SU-DHL-6 (cell line): ENCODE results near the gene MEIS3.
"Not testable (repeated sequence)": the region's sequence is repeated elsewhere in the genome, so short reads cannot be mapped to it uniquely, and the experiment has no call there.

Source experiments
- H2AFZ ChIP-seq: fragments of 200-600 bp; sonication (generic); 2 replicates; pipeline ENCODE4 v1.6.1; 2014; ENCODE audit warnings: low read depth, mild to moderate bottlenecking, moderate library complexity, mixed read lengths, antibody characterized with exemption, low read length; ENCODE audit not compliant: severe bottlenecking
- H3F3A ChIP-seq: fragments of 200-600 bp; shearing (Covaris generic); 2 replicates; pipeline ENCODE4 v1.6.0; 2016; ENCODE audit warnings: antibody characterized with exemption, mild to moderate bottlenecking; ENCODE audit not compliant: insufficient read depth
- H3K27ac ChIP-seq: fragments of 200-600 bp; sonication (generic); 2 replicates; pipeline ENCODE4 v1.5.1; 2016; ENCODE audit warnings: low read depth, mild to moderate bottlenecking, low read length, moderate library complexity, mixed read lengths
- H3K27me3 ChIP-seq: fragments of 200-600 bp; sonication (generic), shearing (Covaris generic); 2 replicates; pipeline ENCODE4 v1.6.0; 2014; ENCODE audit warnings: mild to moderate bottlenecking, low read length
- H3K36me3 ChIP-seq: fragments of 200-600 bp; sonication (generic); 2 replicates; pipeline ENCODE4 v1.6.1; 2014; ENCODE audit warnings: mild to moderate bottlenecking, low read length, mixed read lengths
- H3K4me2 ChIP-seq: fragments of 300-600, 200-600 bp; shearing (Covaris generic), sonication (generic); 2 replicates; pipeline ENCODE4 v1.6.0; 2014; ENCODE audit warnings: low read length, low read depth, mild to moderate bottlenecking; ENCODE audit not compliant: poor library complexity, severe bottlenecking
- H3K4me3 ChIP-seq: fragments of 200-600 bp; sonication (generic); 2 replicates; pipeline ENCODE4 v1.5.1; 2014; ENCODE audit warnings: antibody characterized with exemption, low read length, mild to moderate bottlenecking, mixed read lengths; ENCODE audit not compliant: insufficient read depth, poor library complexity, severe bottlenecking
- H3K79me2 ChIP-seq: fragments of 200-600 bp; sonication (generic); 2 replicates; pipeline ENCODE4 v1.6.1; 2014; ENCODE audit warnings: mild to moderate bottlenecking, low read length, moderate library complexity; ENCODE audit not compliant: insufficient read depth
- H3K9ac ChIP-seq: fragments of 200-600 bp; sonication (generic); 2 replicates; pipeline ENCODE4 v1.7.0; 2014; ENCODE audit warnings: mild to moderate bottlenecking, low read length
- H3K9me2 ChIP-seq: fragments of 200-600 bp; sonication (generic); replicated peaks from 2 replicates; pipeline ENCODE4 v1.6.1; 2014; ENCODE audit warnings: low read length; ENCODE audit not compliant: insufficient read depth
- H3K9me3 ChIP-seq: fragments of 200-600 bp; sonication (generic); 2 replicates; pipeline ENCODE4 v1.6.1; 2014; ENCODE audit warnings: low read length, mixed read lengths; ENCODE audit not compliant: insufficient read depth
- H4K20me1 ChIP-seq: fragments of 200-600 bp; sonication (generic); 2 replicates; pipeline ENCODE4 v1.6.1; 2014; ENCODE audit warnings: low read depth, mild to moderate bottlenecking, antibody characterized with exemption, low read length, moderate library complexity, mixed read lengths
- CTCF ChIP-seq: fragments of 200-600 bp; sonication (generic); IDR thresholded peaks from one replicate; pipeline ENCODE4 v1.5.1; 2017; ENCODE audit warnings: antibody characterized with exemption, mild to moderate bottlenecking, low read length, moderate library complexity; ENCODE audit not compliant: insufficient read depth, poor library complexity, severe bottlenecking
- EZH2phosphoT487 ChIP-seq: fragments of 200-600 bp; sonication (generic), shearing (Covaris generic); conservative IDR thresholded peaks from 2 replicates; pipeline ENCODE4 v1.6.1; 2018; ENCODE audit warnings: mild to moderate bottlenecking, antibody characterized with exemption, low read length, moderate library complexity, mixed read lengths

MEIS3 gene

GRCh38 chr19:47389150-47389556 lies 30.2 kb downstream of the MEIS3 start:
- TF ChIP-seq CTCF (no peak), EZH2phosphoT487 (no peak)
- no peaks in the 10 kb centered on the region for H3K79me2 ChIP-seq
- no peaks in the 10 kb centered on the region for H3K27me3 ChIP-seq
- H2AFZ ChIP-seq = no peak overlapping the region
- H3K36me3 ChIP-seq = no peaks in the 10 kb centered on the region
- no peak overlapping the region for H3K4me2 ChIP-seq
- no peaks in the 10 kb centered on the region for H3K9me3 ChIP-seq
- H3F3A ChIP-seq = no peaks in the 10 kb centered on the region
- no peak overlapping the region for H3K27ac ChIP-seq
- H3K9me2 ChIP-seq = no peaks in the 10 kb centered on the region
- no peak overlapping the region for H3K4me3 ChIP-seq
- no peaks in the 10 kb centered on the region for H4K20me1 ChIP-seq
- no peak overlapping the region for H3K9ac ChIP-seq

DNA sequence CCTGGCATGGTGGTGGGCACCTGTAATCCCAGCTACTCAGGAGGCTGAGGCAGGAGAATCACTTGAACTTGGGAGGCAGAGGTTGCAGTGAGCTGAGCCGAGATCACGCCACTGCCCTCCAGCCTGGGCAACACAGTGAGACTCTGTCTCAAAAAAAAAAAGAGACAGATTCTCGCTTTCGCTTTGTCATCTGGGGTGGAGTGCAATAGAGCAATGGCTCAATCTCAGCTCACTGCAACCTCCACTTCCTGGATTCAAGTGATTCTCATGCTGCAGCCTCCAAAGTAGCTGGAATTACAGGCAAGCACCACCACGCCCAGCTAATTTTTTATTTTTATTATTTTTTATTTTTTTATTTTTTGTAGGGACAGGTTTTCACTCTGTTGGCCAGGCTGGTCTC lies 30.6 kb downstream of the MEIS3 start:
- H3K4me3 ChIP-seq, H3K9me3 ChIP-seq, H3F3A ChIP-seq, H3K36me3 ChIP-seq, H3K79me2 ChIP-seq, H3K9ac ChIP-seq, H3K9me2 ChIP-seq, H4K20me1 ChIP-seq, H3K4me2 ChIP-seq, H3K27me3 ChIP-seq, H2AFZ ChIP-seq, H3K27ac ChIP-seq: not testable (repeated sequence)

DNA sequence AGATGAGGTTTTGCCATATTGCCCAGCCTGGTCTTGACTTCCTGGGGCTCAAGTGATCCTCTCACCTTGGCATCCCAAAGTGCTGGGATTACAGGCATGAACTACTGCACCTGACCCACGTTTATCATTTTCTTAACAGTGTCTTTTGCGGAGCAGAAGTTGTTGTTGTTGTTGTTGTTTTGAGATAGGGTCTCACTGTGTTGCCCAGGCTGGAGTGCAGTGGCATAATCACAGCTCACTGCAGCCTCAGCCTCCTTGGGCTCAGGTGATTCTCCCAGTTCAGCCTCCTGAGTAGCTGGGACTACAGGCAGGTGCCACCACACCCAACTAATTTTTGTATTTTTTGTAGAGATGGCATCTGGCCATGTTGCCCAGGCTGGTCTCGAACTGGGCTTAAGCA lies 31.7 kb downstream of the MEIS3 start:
- H4K20me1 ChIP-seq, H3K27ac ChIP-seq, H3K4me2 ChIP-seq, H3F3A ChIP-seq, H3K4me3 ChIP-seq, H3K36me3 ChIP-seq, H3K27me3 ChIP-seq, H3K79me2 ChIP-seq, H3K9me2 ChIP-seq, H2AFZ ChIP-seq, H3K9me3 ChIP-seq, H3K9ac ChIP-seq: not testable (repeated sequence)

GRCh38 chr19:47386582-47386981 lies 32.7 kb downstream of the MEIS3 start:
- H3K9me2 ChIP-seq, H3K9me3 ChIP-seq, H3K4me3 ChIP-seq, H2AFZ ChIP-seq, H4K20me1 ChIP-seq, H3F3A ChIP-seq, H3K4me2 ChIP-seq, H3K27me3 ChIP-seq, H3K9ac ChIP-seq, H3K79me2 ChIP-seq, H3K27ac ChIP-seq, H3K36me3 ChIP-seq: not testable (repeated sequence)

DNA sequence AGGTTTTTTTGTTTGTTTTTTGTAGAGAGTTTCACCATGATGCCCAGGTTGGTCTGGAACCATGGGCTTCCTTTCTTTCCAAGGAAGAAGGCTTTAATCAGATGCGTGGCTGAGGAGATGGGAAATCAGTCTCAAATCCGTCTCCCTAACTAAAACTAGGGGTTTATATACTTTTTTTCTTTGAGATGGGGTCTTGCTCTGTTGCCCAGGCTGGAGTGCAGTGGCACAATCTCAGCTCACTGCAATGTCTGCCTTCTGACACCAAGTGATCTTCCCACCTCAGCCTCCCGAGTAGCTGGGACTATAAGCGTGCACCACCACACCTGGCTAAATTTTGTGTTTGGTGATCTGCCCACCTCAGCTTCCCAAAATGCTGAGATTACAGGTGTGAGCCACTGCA lies 34.8 kb downstream of the MEIS3 start:
- H3K9me2 ChIP-seq, H4K20me1 ChIP-seq, H3K9me3 ChIP-seq, H3K27ac ChIP-seq, H3K79me2 ChIP-seq, H2AFZ ChIP-seq, H3K4me2 ChIP-seq, H3K9ac ChIP-seq, H3F3A ChIP-seq, H3K36me3 ChIP-seq, H3K4me3 ChIP-seq, H3K27me3 ChIP-seq: not testable (repeated sequence)

DNA sequence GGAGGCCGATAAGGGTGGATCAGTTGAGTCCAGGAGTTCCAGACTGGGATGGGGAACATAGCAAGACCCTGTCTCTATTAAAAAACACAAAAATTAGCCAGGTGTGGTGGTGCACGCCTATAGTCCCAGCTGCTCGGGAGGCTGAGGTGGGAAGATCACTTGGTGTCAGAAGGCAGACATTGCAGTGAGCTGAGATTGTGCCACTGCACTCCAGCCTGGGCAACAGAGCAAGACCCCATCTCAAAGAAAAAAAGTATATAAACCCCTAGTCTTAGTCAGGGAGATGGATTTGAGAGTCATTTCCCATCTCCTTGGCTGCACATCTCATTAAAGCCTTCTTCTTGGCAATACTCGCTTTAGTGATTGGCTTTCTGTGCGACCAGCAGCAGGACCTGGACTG lies 35.4 kb downstream of the MEIS3 start:
- not testable (repeated sequence) for H3K9ac ChIP-seq, H3K4me2 ChIP-seq, H3K4me3 ChIP-seq, H3F3A ChIP-seq, H3K9me3 ChIP-seq, H3K79me2 ChIP-seq, H3K27ac ChIP-seq, H2AFZ ChIP-seq, H4K20me1 ChIP-seq, H3K27me3 ChIP-seq, H3K9me2 ChIP-seq, H3K36me3 ChIP-seq
